T-cell (primary cell): ENCODE data around the gene MRPL14. TPM values are rescaled to one million over a fixed set of nuclear protein-coding genes. Genes with fewer than 3 reads are reported as not detected.

Source experiments
- ATAC-seq, 4 experiments: fragments of 200-7000 bp in 3 of 4; fragments of 150-1000 bp in 1 of 4; cut with Tn5 transposase; replicated peaks in 1 of 4; 1 replicate in 3 of 4; 2 replicates in 1 of 4; pipeline ENCODE4 v1.10.0; 2021; ENCODE audit warnings: moderate library complexity in 3 of 4, mild to moderate bottlenecking in 2 of 4, moderate number of reproducible peaks in 1 of 4
- CTCF ChIA-PET, 2 donors: fragments of 300-600 bp; sonication (Branson Sonifier 250); formaldehyde crosslinking; loops; one replicate each; lab custom pipeline; 2022; ENCODE audit warnings: antibody characterized with exemption in 2 of 2; lab: Charles Lee
- POLR2A ChIA-PET, 2 donors: fragments of 300-600 bp; sonication (Branson Sonifier 250); formaldehyde crosslinking; loops; one replicate each; lab custom pipeline; 2022; ENCODE audit warnings: antibody characterized with exemption in 2 of 2; lab: Charles Lee
- DNase-seq, 35 experiments: peaks; one replicate each; pipeline versions ENCODE4 v3.0.0 to v3.0.0-alpha.2; 2013 to 2023
- H3K27ac ChIP-seq: one replicate; pipeline ENCODE4 v1.5.1; 2013; ENCODE audit warnings: low read length
- H3K27me3 ChIP-seq, 2 experiments: replicated peaks in 1 of 2; 1 replicate in 1 of 2; 2 replicates in 1 of 2; pipeline versions ENCODE4 v1.6.1 to v1.7.0; 2013; ENCODE audit warnings: low read length in 1 of 2, mixed read lengths in 1 of 2; ENCODE audit not compliant: control insufficient read depth in 2 of 2, insufficient read depth in 2 of 2; ENCODE audit errors: extremely low read depth in 1 of 2
- H3K36me3 ChIP-seq, 2 donors: 1 replicate in 1 of 2; 2 replicates in 1 of 2; pipeline versions ENCODE4 v1.6.1 to v1.7.0; 2013; ENCODE audit warnings: low read length in 1 of 2; ENCODE audit not compliant: control insufficient read depth in 2 of 2, insufficient read depth in 1 of 2; ENCODE audit errors: extremely low read depth in 1 of 2
- H3K4me1 ChIP-seq, 2 experiments: 1 replicate in 1 of 2; 2 replicates in 1 of 2; pipeline versions ENCODE4 v1.6.1 to v1.7.0; 2013; ENCODE audit warnings: low read length in 2 of 2, mixed read lengths in 1 of 2; ENCODE audit not compliant: insufficient read depth in 2 of 2, control insufficient read depth in 1 of 2; ENCODE audit errors: extremely low read depth in 1 of 2
- H3K4me3 ChIP-seq, 2 donors: 1 replicate in 1 of 2; 2 replicates in 1 of 2; pipeline versions ENCODE4 v1.5.1 to v1.7.0; 2013; ENCODE audit warnings: mild to moderate bottlenecking in 2 of 2, low read length in 1 of 2, moderate library complexity in 1 of 2; ENCODE audit not compliant: control insufficient read depth in 1 of 2; ENCODE audit errors: extremely low read depth in 1 of 2
- H3K9me3 ChIP-seq: 2 replicates; pipeline ENCODE4 v1.7.0; 2013
- H3K27ac Mint-ChIP-seq, 2 donors: one replicate each; pipeline ENCODE4 v1.8.0; 2020 to 2021; ENCODE audit warnings: mild to moderate bottlenecking in 2 of 2, mixed read lengths in 2 of 2
- H3K27me3 Mint-ChIP-seq, 2 donors: one replicate each; pipeline ENCODE4 v1.8.0; 2021 to 2022; ENCODE audit warnings: mixed read lengths in 2 of 2
- H3K36me3 Mint-ChIP-seq: one replicate; pipeline ENCODE4 v1.8.0; 2021; ENCODE audit warnings: mixed read lengths
- H3K4me1 Mint-ChIP-seq, 3 donors: one replicate each; pipeline ENCODE4 v1.8.0; 2020 to 2022; ENCODE audit warnings: mixed read lengths in 3 of 3, mild to moderate bottlenecking in 1 of 3
- H3K4me3 Mint-ChIP-seq, 3 donors: one replicate each; pipeline ENCODE4 v1.8.0; 2020 to 2022; ENCODE audit warnings: mild to moderate bottlenecking in 3 of 3, mixed read lengths in 3 of 3, moderate library complexity in 3 of 3
- H3K9me3 Mint-ChIP-seq, 3 donors: one replicate each; pipeline ENCODE4 v1.8.0; 2020 to 2022; ENCODE audit warnings: mixed read lengths in 3 of 3
- WGBS: methylation state at CpG from one replicate; pipeline ENCODE4 v1.1.5; 2013; ENCODE audit warnings: missing lambda C conversion rate; ENCODE audit not compliant: insufficient coverage; 5-methylcytosine and 5-hydroxymethylcytosine counted together
- total RNA-seq, 35 experiments: library from RNA in 6 of 35; stranded (reverse) in 6 of 35; fragments of 120-200 nt in 1 of 35; gene quantifications; one replicate each; pipeline versions ENCODE4 v1.2.1 to v1.2.4 and lab custom pipeline; 2013 to 2026

MRPL14 gene
- total RNA-seq (10 to 100 TPM; 12.0 to 24.2 (median 22.3) TPM), total RNA-seq (lab: John Stamatoyannopoulos, UW) (7.0 to 44.2 (median 16.4) reads per million in 29 experiments)
- 31.2 TPM for total RNA-seq (2013)

DNA sequence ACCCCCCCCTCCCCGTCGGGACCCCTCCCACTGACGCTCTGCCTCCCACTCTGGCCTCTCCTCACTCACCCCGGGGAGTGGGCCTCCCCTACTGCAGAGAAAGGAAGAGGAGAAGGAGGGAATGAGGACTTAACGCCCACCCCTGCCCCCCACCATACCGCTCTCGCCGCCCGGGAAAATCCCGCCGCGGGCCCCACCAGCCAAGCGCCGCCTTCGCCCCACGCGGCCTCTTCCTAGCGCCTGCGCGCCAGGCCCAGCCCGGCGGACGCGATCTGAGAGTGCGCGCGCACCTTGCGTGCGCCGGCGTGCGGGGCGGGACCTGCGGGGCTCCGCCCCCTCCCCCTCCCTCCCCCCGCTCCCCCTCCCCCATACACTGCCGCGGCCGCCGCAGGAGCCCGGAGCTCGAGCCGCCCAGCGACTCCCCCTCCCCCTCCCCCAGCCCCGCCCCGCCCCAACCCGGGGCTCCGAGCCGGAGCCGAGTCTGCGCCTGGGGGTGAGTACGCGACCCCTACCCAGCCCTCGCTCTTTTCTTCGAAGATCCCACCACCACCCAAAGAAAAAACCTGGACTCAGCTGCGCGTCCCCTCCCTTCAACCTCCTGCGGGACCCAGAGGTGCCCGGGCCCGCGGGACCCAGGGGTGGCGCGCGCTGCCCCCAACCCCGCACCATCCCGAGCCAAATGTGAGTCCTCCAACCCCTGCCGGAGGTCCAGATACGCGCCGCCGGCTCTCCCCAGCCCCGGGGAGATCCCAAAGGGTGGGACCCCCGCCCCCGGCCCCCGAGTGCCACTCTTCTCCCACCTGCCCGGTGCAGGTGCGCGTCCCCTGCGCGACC, at the start of gene MRPL14, which contains the start of gene TMEM63B:
TSS of gene MRPL14 (minus strand) at position 267 of the 834 bp plus-strand sequence. CDS start 10,841 bp downstream, outside the sequence.
TSS of gene TMEM63B (plus strand) at position 369 of the 834 bp plus-strand sequence. CDS start 7,031 bp downstream, outside the sequence.
- Histone ChIP-seq H3K27ac (peak within 1 kb of the TSS; percentile 94), H3K36me3 (no peaks in the 10 kb centered on the region), H3K27me3 (no peaks in the 10 kb centered on the region), H3K4me3 (peak within 1 kb of the TSS; percentile 89 to 92), H3K4me1 (peaks cover 36 to 48% of the 10 kb centered on the region in 2 experiments), H3K9me3 (no peaks in the 10 kb centered on the region)
- CTCF ChIA-PET: interaction anchor here in 1 of 2 donors (0.6 kb wide), 2 partner anchors 30 to 98 kb away, joined by 3 read pairs; no protein-coding TSS in a partner anchor
- Mint-ChIP-seq H3K9me3 (no peaks in the 10 kb centered on the region), H3K4me3 (peak within 1 kb of the TSS; percentile 88 to 99 (median 97)), H3K27me3 (no peaks in the 10 kb centered on the region), H3K36me3 (no peaks in the 10 kb centered on the region), H3K27ac (peak within 1 kb of the TSS; percentile 87 to 91), H3K4me1 (peaks cover 63 to 68% (median 64%) of the 10 kb centered on the region in 3 donors)
- DNase-seq: peak; percentile 80 to 96 (median 86)
- under 1% methylated on average over 26 of the region's 80 CpGs for WGBS
- peak; percentile 89 to 92 (median 90) for ATAC-seq
- POLR2A ChIA-PET: interaction anchor here in 1 of 2 donors (0.6 to 0.7 kb wide), 3 partner anchors 18 to 1106 kb away, joined by 3 to 5 read pairs (median 3); no protein-coding TSS in a partner anchor

DNA sequence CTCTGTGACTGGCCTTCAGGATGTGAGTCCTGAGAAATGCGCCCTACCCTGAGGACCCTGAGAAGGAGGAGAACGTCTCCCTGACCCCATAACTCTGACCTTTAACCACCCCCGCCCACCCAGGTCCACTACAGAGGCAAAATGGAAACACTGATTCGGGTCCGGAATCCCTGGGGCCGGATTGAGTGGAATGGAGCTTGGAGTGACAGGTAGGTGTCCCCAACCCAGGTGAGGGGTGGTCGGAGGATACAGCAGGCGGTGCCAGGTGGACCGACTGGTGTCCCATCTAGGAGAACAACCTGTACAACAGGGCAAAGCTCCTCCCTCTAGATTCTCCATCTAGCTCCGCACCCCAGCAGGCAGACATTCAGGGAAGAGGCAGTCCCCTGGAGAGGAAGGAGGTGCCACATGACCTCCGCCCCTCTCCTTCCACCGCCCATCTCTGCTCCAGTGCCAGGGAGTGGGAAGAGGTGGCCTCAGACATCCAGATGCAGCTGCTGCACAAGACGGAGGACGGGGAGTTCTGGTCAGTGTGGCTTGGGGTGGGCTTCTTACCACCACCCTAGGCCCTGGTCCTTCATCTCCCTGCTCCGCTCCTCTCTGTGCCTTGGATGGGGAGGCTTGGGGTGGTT, 49.0 kb upstream of the MRPL14 start:
- Mint-ChIP-seq H3K27me3 (peaks cover 0 to 5% of the 10 kb centered on the region in 2 donors), H3K27ac (no peak overlapping the region), H3K4me3 (peak overlapping the region in 1 of 3 donors; percentile 55), H3K4me1 (peaks cover 6 to 25% (median 9%) of the 10 kb centered on the region in 3 donors), H3K36me3 (no peaks in the 10 kb centered on the region), H3K9me3 (no peaks in the 10 kb centered on the region)
- DNase-seq (no peak), ATAC-seq (no peak)
- ChIA-PET CTCF (interaction anchor here (0.6 to 0.8 kb wide), 3 partner anchors 80 to 281 kb away, joined by 3 to 4 read pairs (median 4); no protein-coding TSS in a partner anchor), POLR2A (interaction anchor here in 1 of 2 donors (0.9 kb wide), 1 partner anchor 168 kb away, joined by 5 read pairs; no protein-coding TSS in a partner anchor)
- Histone ChIP-seq H3K4me1 (peaks cover 0 to 17% of the 10 kb centered on the region in 2 experiments), H3K4me3 (no peak overlapping the region), H3K27me3 (peaks cover 0 to 26% of the 10 kb centered on the region in 2 experiments), H3K36me3 (no peaks in the 10 kb centered on the region), H3K27ac (no peak overlapping the region), H3K9me3 (no peaks in the 10 kb centered on the region)
- WGBS: 95% methylated on average over 4 of the region's 15 CpGs

DNA sequence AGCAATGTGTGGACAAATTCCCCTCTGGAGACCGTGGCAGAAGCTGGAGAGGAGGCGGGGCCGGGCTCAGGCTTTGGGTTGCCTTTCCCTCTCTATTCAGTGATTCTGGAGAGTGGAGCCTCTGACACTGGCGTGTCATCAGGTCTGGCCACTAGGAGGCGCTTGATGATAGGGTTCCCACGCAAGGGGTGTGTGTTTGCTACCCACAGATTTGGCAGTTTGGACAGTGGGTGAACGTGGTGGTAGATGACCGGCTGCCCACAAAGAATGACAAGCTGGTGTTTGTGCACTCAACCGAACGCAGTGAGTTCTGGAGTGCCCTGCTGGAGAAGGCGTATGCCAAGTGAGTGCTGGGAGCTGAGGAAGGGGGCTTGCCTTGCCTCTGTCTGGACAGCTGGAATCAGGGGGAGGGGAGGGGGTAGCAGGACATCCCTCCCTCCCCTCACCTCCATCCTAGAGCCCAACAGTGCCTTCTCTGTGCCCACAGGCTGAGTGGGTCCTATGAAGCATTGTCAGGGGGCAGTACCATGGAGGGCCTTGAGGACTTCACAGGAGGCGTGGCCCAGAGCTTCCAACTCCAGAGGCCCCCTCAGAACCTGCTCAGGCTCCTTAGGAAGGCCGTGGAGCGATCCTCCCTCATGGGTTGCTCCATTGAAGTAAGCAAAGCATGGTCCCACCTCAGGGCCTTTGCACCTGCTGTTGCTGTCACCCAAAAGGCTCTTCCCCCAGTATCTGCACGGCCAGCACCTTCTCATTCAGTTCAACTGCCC, 45.7 kb upstream of the MRPL14 start:
- Mint-ChIP-seq H3K27ac (peak overlapping the region in 1 of 2 donors; percentile 44), H3K4me3 (no peak overlapping the region)
- peaks cover 0 to 17% of the 10 kb centered on the region in 2 experiments for H3K4me1 ChIP-seq

GRCh38 chr6:44171899-44172546, 44.8 kb upstream of the MRPL14 start:
- Histone ChIP-seq H3K27me3 (peaks cover 0 to 36% of the 10 kb centered on the region in 2 experiments), H3K9me3 (no peaks in the 10 kb centered on the region), H3K27ac (no peak overlapping the region), H3K4me3 (no peak overlapping the region), H3K4me1 (peaks cover 0 to 15% of the 10 kb centered on the region in 2 experiments), H3K36me3 (no peaks in the 10 kb centered on the region)
- ATAC-seq (no peak), DNase-seq (no peak)
- Mint-ChIP-seq H3K4me1 (peaks cover 1 to 18% (median 7%) of the 10 kb centered on the region in 3 donors), H3K4me3 (peak overlapping the region in 1 of 3 donors; percentile 52), H3K27ac (peak overlapping the region in 1 of 2 donors; percentile 83), H3K27me3 (peaks cover 2 to 7% of the 10 kb centered on the region in 2 donors), H3K9me3 (no peaks in the 10 kb centered on the region), H3K36me3 (no peaks in the 10 kb centered on the region)
- 77% methylated on average over 7 of the region's 12 CpGs for WGBS
- CTCF ChIA-PET: interaction anchor here (1.0 to 1.6 kb wide), 2 partner anchors 141 to 166 kb away, joined by 3 to 4 read pairs; partner anchors contain the start of gene AARS2 (in 1 of the 2)
- POLR2A ChIA-PET: no interaction called here

More for the DNA sequence above, 45.7 kb upstream of the MRPL14 start:
- DNase-seq (peak; percentile 35 to 82 (median 68)), ATAC-seq (peak; percentile 71 to 92 (median 86))
- H3K4me3 ChIP-seq: no peak overlapping the region
- no peaks in the 10 kb centered on the region for H3K9me3 ChIP-seq
- no peaks in the 10 kb centered on the region for H3K36me3 Mint-ChIP-seq
- H3K27me3 ChIP-seq: peaks cover 0 to 37% of the 10 kb centered on the region in 2 experiments
- H3K4me1 Mint-ChIP-seq: peaks cover 6 to 25% (median 9%) of the 10 kb centered on the region in 3 donors
- 14% methylated on average over 10 of the region's 15 CpGs for WGBS
- no peaks in the 10 kb centered on the region for H3K36me3 ChIP-seq
- no peak overlapping the region for H3K27ac ChIP-seq
- no peaks in the 10 kb centered on the region for H3K9me3 Mint-ChIP-seq
- H3K27me3 Mint-ChIP-seq: peaks cover 2 to 7% of the 10 kb centered on the region in 2 donors
- ChIA-PET CTCF (interaction anchor here (0.6 to 1.6 kb wide), 6 partner anchors 61 to 215 kb away, joined by 3 to 5 read pairs (median 4); partner anchors contain the start of genes AARS2 (in 1 of the 2) and CDC5L (in 1 of the 2)), POLR2A (no interaction called here)

DNA sequence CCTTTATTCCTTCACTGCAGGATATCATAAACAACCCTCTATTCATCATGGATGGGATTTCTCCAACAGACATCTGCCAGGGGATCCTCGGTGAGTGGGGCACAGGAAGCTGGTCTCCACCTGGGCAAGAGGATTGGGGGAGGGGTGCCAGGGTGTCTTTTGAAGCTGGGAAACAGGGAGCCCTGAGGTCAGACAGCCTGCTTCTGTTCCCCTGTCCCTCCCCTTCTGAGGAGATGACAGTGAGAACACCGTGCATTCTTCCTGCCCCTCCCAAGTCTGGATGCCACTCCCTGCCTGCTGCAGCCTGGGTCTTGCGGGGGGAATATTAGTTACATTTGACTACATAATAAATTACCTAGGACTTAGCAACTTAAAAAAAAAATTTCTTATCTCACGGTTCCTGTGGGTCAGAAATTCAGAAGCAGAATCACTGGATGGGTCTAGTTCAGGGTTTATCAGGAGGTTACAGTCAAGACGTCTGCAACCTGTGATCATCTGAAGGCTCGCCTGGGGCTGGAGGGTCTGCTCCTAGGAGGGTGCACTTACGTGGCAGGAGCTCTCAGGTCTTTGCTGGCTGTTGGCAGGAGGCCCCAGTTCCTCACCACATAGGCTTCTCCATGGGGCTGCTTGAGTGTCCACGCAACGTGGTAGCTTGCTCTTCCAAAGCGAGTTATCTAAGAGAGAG, 42.8 kb upstream of the MRPL14 start:
- no peak overlapping the region for H3K4me3 Mint-ChIP-seq
- ChIA-PET POLR2A (no interaction called here), CTCF (no interaction called here)
- peaks cover 5 to 11% of the 10 kb centered on the region in 2 donors for H3K27me3 Mint-ChIP-seq
- ATAC-seq (no peak), DNase-seq (no peak)
- 77% methylated on average over 3 of the region's 10 CpGs for WGBS
- H3K9me3 Mint-ChIP-seq: no peaks in the 10 kb centered on the region
- no peaks in the 10 kb centered on the region for H3K36me3 ChIP-seq
- H3K4me1 ChIP-seq: peaks cover 0 to 5% of the 10 kb centered on the region in 2 experiments
- H3K27me3 ChIP-seq: peaks cover 0 to 40% of the 10 kb centered on the region in 2 experiments
- no peak overlapping the region for H3K27ac ChIP-seq
- H3K36me3 Mint-ChIP-seq: no peaks in the 10 kb centered on the region
- H3K9me3 ChIP-seq: no peaks in the 10 kb centered on the region
- H3K27ac Mint-ChIP-seq: no peak overlapping the region
- peaks cover 0 to 10% (median 2%) of the 10 kb centered on the region in 3 donors for H3K4me1 Mint-ChIP-seq
- no peak overlapping the region for H3K4me3 ChIP-seq
